Common myeloid progenitor, CD34-positive (primary cell): ENCODE results near the gene RNF123.

Experiments
- CTCF ChIA-PET: fragments of 350-600 bp; sonication (Branson Sonifier 250); formaldehyde crosslinking; loops from one replicate; lab custom pipeline; 2021; ENCODE audit warnings: antibody characterized with exemption; lab: Charles Lee
- POLR2A ChIA-PET: fragments of 350-600 bp; sonication (Branson Sonifier 250); formaldehyde crosslinking; loops from one replicate; lab custom pipeline; 2021; ENCODE audit warnings: antibody characterized with exemption; lab: Charles Lee
- DNase-seq, 3 donors: peaks; one replicate each; pipeline versions ENCODE4 v3.0.0 to v3.0.0-alpha.2; 2013
- H3K27ac ChIP-seq, 2 experiments: 1 replicate in 1 of 2; 2 replicates in 1 of 2; pipeline ENCODE4 v1.7.0; 2013; ENCODE audit warnings: inconsistent platforms in 2 of 2, low read length in 2 of 2, mild to moderate bottlenecking in 2 of 2, low read depth in 1 of 2, moderate library complexity in 1 of 2; ENCODE audit not compliant: severe bottlenecking in 2 of 2, insufficient read depth in 1 of 2, poor library complexity in 1 of 2
- H3K27me3 ChIP-seq, 5 experiments: replicated peaks in 2 of 5; 1 replicate in 3 of 5; 2 replicates in 2 of 5; pipeline versions ENCODE4 v1.6.1 to v1.7.0; 2013; ENCODE audit warnings: low read length in 4 of 5, mild to moderate bottlenecking in 2 of 5, moderate library complexity in 2 of 5, inconsistent platforms in 1 of 5; ENCODE audit not compliant: insufficient read depth in 5 of 5, control insufficient read depth in 4 of 5
- H3K36me3 ChIP-seq, 4 experiments: 1 replicate in 2 of 4; 2 replicates in 2 of 4; pipeline versions ENCODE4 v1.6.1 to v1.7.0; 2013; ENCODE audit warnings: low read length in 3 of 4, control low read depth in 1 of 4, mild to moderate bottlenecking in 1 of 4; ENCODE audit not compliant: control insufficient read depth in 4 of 4, insufficient read depth in 4 of 4
- H3K4me1 ChIP-seq, 4 experiments: 1 replicate in 3 of 4; 2 replicates in 1 of 4; pipeline versions ENCODE4 v1.6.1 to v1.7.1; 2013; ENCODE audit warnings: low read length in 3 of 4, mild to moderate bottlenecking in 3 of 4, control low read depth in 1 of 4, inconsistent platforms in 1 of 4, moderate library complexity in 1 of 4; ENCODE audit not compliant: control insufficient read depth in 4 of 4, insufficient read depth in 4 of 4; ENCODE audit errors: control extremely low read depth in 1 of 4
- H3K4me3 ChIP-seq, 7 experiments: 1 replicate in 4 of 7; 2 replicates in 3 of 7; pipeline versions ENCODE4 v1.5.1 to v1.7.0; 2013; ENCODE audit warnings: mild to moderate bottlenecking in 7 of 7, low read length in 6 of 7, moderate library complexity in 6 of 7, inconsistent platforms in 2 of 7, low read depth in 2 of 7, control low read depth in 1 of 7; ENCODE audit not compliant: insufficient read depth in 4 of 7, control insufficient read depth in 1 of 7; ENCODE audit errors: extremely low read depth in 1 of 7
- H3K9me3 ChIP-seq, 5 experiments: 1 replicate in 4 of 5; 2 replicates in 1 of 5; pipeline versions ENCODE4 v1.6.1 to v1.7.1; 2013; ENCODE audit warnings: low read length in 4 of 5, mild to moderate bottlenecking in 2 of 5, inconsistent platforms in 1 of 5, low read depth in 1 of 5, moderate library complexity in 1 of 5; ENCODE audit not compliant: control insufficient read depth in 4 of 5, insufficient read depth in 2 of 5; ENCODE audit errors: control extremely low read depth in 1 of 5
- WGBS: methylation state at CpG from one replicate; pipeline ENCODE4 v1.1.5; 2013; ENCODE audit not compliant: insufficient coverage; 5-methylcytosine and 5-hydroxymethylcytosine counted together

The RNF123 gene

GRCh38 chr3:49658711-49659110 lies 30.6 kb upstream of the RNF123 start:
- no peaks in the 10 kb centered on the region for H3K27me3 ChIP-seq
- 100% methylated on average over 1 of the region's 2 CpGs for WGBS
- no peak overlapping the region for H3K4me3 ChIP-seq
- H3K27ac ChIP-seq: no peak overlapping the region
- CTCF ChIA-PET: no interaction called here
- no peak for DNase-seq
- H3K4me1 ChIP-seq: peaks cover 0 to 15% (median 10%) of the 10 kb centered on the region in 4 experiments
- POLR2A ChIA-PET: no interaction called here
- H3K36me3 ChIP-seq: no peaks in the 10 kb centered on the region
- no peaks in the 10 kb centered on the region for H3K9me3 ChIP-seq

GRCh38 chr3:49659756-49660155 lies 29.6 kb upstream of the RNF123 start:
- DNase-seq: no peak
- 86% methylated on average over 4 of the region's 4 CpGs for WGBS
- POLR2A ChIA-PET: interaction anchor here (0.6 kb wide), 1 partner anchor 382 kb away, joined by 3 read pairs; no protein-coding TSS in a partner anchor
- Histone ChIP-seq H3K4me1 (peaks cover 0 to 15% (median 10%) of the 10 kb centered on the region in 4 experiments), H3K9me3 (no peaks in the 10 kb centered on the region), H3K27ac (no peak overlapping the region), H3K36me3 (no peaks in the 10 kb centered on the region), H3K27me3 (no peaks in the 10 kb centered on the region), H3K4me3 (no peak overlapping the region)
- CTCF ChIA-PET: interaction anchor here (1.4 kb wide), 1 partner anchor 10 kb away, joined by 4 read pairs; no protein-coding TSS in a partner anchor

GRCh38 chr3:49661281-49661680 lies 28.1 kb upstream of the RNF123 start:
- WGBS: over 99% methylated on average over 11 of the region's 14 CpGs
- DNase-seq: no peak
- H3K27ac ChIP-seq: no peak overlapping the region
- ChIA-PET POLR2A (no interaction called here), CTCF (interaction anchor here (1.5 kb wide), 1 partner anchor 10 kb away, joined by 4 read pairs; no protein-coding TSS in a partner anchor)
- no peaks in the 10 kb centered on the region for H3K36me3 ChIP-seq
- no peaks in the 10 kb centered on the region for H3K27me3 ChIP-seq
- H3K4me1 ChIP-seq: peaks cover 0 to 12% (median 9%) of the 10 kb centered on the region in 4 experiments
- H3K4me3 ChIP-seq: no peak overlapping the region
- no peaks in the 10 kb centered on the region for H3K9me3 ChIP-seq

- POLR2A ChIA-PET: no interaction called here
- Histone ChIP-seq H3K9me3 (no peaks in the 10 kb centered on the region), H3K4me1 (peaks cover 0 to 5% (median 3%) of the 10 kb centered on the region in 4 experiments), H3K4me3 (no peak overlapping the region), H3K27ac (no peak overlapping the region), H3K27me3 (no peaks in the 10 kb centered on the region), H3K36me3 (no peaks in the 10 kb centered on the region)
- CTCF ChIA-PET: no interaction called here
- DNase-seq: no peak
- 96% methylated on average over 16 of the region's 22 CpGs for WGBS
Measured at GRCh38 chr3:49662021-49662420, 27.3 kb upstream of the RNF123 start.

GRCh38 chr3:49662720-49663413 lies 26.5 kb upstream of the RNF123 start:
- H3K4me3 ChIP-seq: no peak overlapping the region
- no peaks in the 10 kb centered on the region for H3K27me3 ChIP-seq
- H3K36me3 ChIP-seq: no peaks in the 10 kb centered on the region
- no peak for DNase-seq
- no peak overlapping the region for H3K27ac ChIP-seq
- ChIA-PET CTCF (no interaction called here), POLR2A (no interaction called here)
- H3K4me1 ChIP-seq: peaks cover 0 to 3% (median 0%) of the 10 kb centered on the region in 4 experiments
- H3K9me3 ChIP-seq: no peaks in the 10 kb centered on the region
- 96% methylated on average over 31 of the region's 34 CpGs for WGBS

GRCh38 chr3:49663831-49664230 lies 25.5 kb upstream of the RNF123 start:
- WGBS: 100% methylated on average over 1 of the region's 1 CpG

GRCh38 chr3:49664300-49664699 lies 25.1 kb upstream of the RNF123 start:
- Histone ChIP-seq H3K4me1 (peaks cover 0 to 3% (median 0%) of the 10 kb centered on the region in 4 experiments), H3K27me3 (no peaks in the 10 kb centered on the region), H3K36me3 (no peaks in the 10 kb centered on the region), H3K4me3 (no peak overlapping the region), H3K9me3 (no peaks in the 10 kb centered on the region), H3K27ac (no peak overlapping the region)
- ChIA-PET CTCF (interaction anchor here (1.2 kb wide), 1 partner anchor 124 kb away, joined by 4 read pairs; no protein-coding TSS in a partner anchor), POLR2A (no interaction called here)
- DNase-seq: no peak
- 100% methylated on average over 8 of the region's 11 CpGs for WGBS

More at GRCh38 chr3:49663831-49664230, 25.5 kb upstream of the RNF123 start:
- POLR2A ChIA-PET: no interaction called here
- CTCF ChIA-PET: interaction anchor here (1.2 kb wide), 1 partner anchor 124 kb away, joined by 4 read pairs; no protein-coding TSS in a partner anchor
- Histone ChIP-seq H3K27me3 (no peaks in the 10 kb centered on the region), H3K4me3 (no peak overlapping the region), H3K4me1 (peaks cover 0 to 3% (median 0%) of the 10 kb centered on the region in 4 experiments), H3K27ac (no peak overlapping the region), H3K36me3 (no peaks in the 10 kb centered on the region), H3K9me3 (no peaks in the 10 kb centered on the region)
- DNase-seq: no peak
